Skin of body (tissue), 2 donors: Measurements from ENCODE around the gene TMEM259. TPM values are rescaled to one million over a fixed set of nuclear protein-coding genes. Genes with fewer than 3 reads are reported as not detected.

Source experiments
- DNase-seq: peaks from one replicate; lab custom pipeline; 2025; lab: John Stamatoyannopoulos, UW
- total RNA-seq: library from RNA; depleted of rRNA; stranded (reverse); fragments of >200 nt; gene quantifications from one replicate; pipeline ENCODE4 v1.2.3, GENCODE V29; 2014

TMEM259 gene
- 40.6 TPM for total RNA-seq

DNA sequence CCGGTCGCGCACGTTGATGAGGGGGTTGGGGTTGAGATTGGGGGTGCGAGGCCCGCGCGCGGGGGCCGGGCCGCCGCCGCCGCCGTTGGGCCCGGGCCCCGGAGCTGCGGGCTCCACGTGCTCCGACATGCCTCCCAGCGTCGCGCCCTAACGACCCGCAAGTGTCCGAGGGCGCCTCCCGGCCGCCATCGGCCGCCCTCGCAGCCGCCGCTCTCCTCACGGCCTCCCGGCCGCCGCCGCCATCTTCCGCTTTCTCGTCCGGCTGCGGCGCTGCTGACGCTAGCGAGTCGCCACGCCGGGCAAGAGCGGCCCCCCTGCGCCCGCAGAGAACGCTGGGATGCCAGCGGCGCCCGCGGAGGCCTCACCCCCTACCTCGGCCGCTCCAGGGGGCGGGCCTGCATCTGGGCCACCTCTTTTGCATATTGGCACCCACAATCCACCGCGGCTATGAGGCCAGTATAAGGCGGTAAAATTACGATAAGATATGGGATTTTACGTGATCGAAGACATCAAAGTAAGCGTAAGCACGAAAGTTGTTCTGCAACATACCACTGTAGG, at the start of gene TMEM259:
Gene TMEM259, minus strand, starts transcription at position 256 of the 558 bp plus-strand sequence. Its CDS starts 127 bp downstream, at position 129.
- peak; percentile 97 for DNase-seq

DNA sequence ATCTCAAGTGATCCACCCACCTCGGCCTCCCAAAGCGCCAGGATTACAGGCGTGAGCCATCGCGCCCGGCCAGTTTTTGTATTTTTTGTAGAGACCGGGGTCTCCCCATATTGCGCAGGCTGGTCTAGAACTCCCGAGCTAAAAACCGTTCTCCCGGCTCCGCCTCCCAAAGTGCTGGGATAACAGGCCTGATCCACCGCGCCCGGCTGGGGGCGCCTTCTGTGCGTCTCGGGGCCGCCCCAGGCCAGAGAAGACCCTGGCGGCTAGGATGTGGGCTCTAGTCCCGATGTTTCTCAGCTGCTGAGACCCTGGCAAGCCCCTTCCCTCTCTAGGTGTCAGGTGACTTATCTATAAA, 49.6 kb upstream of the TMEM259 start:
- DNase-seq = no peak

DNA sequence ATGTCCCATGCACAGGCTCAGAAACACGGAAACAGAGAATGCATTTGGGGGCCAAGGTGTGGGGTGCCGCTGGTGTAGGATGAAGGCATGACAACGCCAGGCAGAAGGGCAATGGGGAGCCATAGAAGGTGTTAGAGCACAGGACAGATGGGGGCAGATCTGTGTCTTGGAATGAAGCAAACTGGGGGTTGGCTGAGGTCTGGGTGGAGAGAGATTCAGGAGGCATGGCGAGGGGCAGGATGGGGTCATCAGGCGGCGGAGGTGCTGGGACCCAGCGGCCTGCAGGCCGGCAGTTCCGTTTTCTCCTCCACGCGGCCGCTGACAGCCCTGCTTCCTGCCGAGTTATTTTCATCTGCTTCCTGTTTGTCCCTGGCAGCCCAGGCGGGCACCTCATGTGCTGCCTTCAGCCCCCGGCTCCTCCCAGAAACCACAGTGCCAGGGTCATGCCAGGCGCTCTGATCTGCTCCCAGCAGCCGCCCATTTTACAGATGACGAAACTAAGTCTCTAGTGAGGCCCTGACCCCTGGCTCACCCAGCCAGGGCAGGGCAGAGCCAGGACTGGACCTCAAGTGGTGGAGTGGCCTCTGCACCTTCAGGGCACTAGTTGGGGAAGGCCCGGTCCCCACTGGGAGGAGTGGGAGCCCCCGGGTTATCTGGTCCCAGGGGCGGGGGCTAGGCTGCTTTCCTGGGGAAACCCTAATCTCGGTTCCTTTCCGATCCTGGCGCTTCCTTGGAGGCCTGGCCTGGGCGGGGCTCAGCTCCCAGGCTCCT, 48.3 kb upstream of the TMEM259 start:
- DNase-seq = no peak

DNA sequence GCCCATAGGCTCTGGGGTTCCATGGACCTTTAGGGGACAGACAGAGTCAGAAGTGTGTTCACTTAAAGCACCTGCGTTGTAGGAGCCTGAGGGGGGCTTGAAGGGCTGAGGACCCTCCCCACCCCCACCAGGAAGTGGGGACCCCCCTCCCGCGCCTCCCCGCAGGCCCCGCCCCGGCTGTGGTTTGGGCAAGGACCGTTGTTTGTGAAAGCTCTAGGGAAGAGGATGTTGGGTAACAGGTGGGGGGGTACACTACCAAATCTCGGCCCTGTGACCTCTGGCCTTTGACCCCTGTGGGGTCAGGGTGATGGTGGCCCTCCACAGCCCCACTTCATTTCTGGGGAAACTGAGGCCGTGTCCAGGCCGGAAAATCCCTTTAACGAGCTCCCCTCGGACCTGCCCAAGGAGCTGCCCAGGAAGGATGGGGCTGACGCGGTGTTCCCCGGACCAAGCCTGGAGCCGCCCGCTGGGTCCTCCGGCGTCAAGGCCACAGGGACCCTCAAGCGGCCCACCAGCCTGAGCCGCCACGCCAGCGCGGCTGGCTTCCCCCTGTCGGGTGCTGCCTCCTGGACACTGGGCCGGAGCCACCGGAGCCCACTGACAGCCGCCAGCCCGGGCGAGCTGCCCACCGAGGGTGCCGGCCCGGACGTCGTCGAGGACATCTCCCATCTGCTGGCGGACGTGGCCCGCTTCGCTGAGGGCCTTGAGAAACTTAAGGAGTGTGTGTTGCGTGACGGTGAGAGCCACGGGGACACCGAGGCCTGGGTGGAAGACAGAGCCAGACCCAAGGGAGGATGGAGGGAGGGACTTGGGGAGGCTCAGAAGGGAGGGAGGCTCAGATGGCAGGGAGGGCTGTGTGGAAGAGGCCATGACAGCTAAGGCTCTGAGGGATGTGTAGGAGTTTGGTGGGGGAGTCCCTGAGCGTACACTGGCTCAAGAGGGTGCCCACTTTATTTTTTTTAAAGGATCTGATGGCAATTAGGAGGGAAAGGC, 47.4 kb upstream of the TMEM259 start:
- DNase-seq = no peak

DNA sequence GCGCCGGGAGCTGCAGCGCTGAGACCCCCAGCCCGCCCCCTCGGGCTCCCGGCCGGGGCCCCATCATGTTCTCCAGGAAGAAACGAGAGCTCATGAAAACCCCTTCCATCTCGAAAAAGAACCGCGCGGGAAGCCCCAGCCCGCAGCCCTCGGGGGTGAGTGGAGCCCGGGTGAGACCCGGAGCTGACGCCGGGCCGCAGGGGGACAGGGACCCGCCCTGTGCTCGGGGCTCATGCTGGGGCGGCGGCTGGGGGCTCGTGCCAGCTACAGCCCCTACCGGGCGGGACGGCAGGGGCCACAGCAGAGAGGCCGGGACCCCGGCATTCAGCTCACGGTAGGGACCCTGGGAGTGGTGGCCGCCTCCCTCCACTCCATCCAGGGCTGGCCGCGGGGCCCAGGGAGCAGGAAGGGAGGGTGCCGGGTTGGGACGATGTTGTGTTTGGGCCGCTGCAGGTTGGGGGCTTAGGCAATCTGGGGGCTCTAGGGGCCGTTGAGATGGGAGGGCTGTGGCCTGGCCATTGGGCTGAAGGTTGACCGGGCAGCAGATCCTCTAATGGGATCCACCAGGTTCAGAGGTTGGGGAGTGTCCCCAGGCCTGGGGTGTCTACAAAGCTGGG, 46.5 kb upstream of the TMEM259 start:
- no peak for DNase-seq

DNA sequence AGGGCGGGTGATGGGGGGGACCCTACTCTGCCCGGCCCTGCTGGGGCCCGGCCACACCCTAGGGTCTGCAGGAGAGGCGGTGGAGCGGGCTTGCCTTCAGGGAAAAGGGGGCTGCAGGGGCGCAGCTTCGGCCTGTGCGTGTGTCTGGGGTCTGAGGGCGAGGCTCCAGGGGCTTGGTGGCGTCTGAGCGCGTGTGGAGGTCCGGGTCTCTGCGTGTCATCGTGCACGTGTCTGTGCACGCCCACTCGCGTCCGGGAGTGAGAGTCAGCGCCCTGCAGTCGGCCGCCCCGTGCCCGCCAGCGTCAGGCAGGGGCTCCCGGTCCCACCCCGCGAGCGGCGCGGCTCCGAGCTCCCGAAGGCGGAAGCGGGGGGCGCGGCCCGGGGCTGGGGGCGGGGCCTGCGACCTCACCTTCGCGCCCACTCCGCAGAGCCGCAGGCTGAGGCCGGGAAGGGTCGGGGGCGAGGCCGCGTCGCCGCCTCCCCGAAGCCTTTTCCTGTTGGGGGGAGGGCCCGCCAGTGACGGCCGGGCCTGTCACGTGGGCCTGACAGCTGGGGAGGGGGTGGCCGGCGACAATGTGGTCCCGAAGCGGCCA, 45.9 kb upstream of the TMEM259 start, which contains the start of gene ARHGAP45:
Gene ARHGAP45, plus strand, starts transcription at position 420 of the 593 bp plus-strand sequence. CDS start 239 bp downstream, outside the sequence.
- no peak for DNase-seq

DNA sequence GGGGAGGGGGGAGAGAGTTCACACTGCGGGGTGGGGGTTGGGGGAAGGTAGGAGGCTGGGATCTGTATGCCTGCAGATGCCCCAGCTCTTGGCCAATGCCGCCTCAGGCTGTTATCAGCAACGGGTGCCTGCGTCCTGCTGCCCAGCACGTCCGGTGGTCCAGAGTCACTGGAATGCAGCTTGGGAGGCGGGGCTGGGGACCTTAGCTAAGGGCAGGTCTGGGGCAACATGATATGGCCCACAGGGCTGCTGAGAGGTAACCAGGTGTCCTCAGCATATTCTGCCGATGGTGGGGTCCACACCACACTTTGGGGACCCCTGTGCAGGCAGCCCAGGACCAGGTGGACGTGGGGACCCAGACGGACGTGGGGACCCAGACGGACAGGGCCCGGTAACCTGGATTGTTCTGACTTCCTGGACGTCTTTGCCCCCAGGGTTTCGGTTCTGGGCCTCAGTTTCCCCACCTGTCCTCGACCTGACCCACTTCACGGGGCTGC, 45.4 kb upstream of the TMEM259 start:
- DNase-seq = no peak

DNA sequence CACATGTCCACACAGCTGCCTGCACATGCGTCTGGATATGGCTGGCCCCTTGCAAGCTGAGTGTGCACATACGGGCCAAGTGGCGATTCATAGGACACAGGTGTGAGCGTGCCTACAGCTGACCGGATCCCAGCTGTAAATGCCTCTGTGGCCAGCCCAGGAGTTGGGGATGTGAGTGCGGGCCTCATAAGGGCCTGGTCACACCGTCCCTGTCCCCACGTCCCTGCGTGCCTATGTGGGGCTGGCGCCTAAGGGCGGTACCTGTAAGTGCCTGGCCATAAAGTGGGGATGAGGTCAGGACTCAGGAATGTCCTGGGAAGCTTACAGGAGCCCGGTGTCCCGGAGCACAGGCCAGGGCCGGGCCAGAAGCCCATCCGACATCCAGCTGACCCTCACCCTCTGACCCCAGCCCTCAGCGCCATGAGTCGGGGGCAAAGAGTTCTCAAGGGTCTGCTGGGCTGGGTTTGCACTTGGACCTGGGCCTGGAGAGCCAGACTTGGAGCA, 44.7 kb upstream of the TMEM259 start:
- DNase-seq = no peak

DNA sequence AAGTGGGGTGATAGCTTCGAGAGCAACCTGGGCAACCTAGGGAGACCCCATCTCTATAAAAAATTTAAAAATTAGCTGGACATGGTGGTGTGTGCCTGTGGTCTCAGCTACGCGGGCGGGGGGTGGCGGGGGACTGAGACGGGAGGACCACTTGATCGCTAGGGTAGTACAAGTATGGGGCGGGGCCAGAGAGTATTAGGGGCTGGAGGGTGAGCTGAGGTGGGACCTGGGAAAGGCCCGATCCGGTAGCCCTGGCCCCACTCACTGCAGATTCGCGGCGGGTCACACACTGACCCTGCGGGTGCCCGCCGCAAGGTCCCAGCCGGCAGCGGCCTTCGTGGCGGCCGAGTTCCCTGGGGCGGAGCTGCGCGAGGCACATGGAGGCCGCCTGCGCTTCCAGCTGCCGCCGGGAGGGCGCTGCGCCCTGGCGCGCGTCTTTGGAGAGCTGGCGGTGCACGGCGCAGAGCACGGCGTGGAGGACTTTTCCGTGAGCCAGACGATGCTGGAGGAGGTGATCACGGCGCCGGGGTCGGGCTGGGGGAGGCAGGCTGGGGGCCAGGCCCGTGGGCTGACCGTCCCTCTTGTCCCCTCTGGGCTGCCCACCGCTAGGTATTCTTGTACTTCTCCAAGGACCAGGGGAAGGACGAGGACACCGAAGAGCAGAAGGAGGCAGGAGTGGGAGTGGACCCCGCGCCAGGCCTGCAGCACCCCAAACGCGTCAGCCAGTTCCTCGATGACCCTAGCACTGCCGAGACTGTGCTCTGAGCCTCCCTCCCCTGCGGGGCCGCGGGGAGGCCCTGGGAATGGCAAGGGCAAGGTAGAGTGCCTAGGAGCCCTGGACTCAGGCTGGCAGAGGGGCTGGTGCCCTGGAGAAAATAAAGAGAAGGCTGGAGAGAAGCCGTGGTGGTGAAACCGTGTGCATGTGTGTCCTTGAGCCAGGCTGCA, 44.0 kb upstream of the TMEM259 start:
- peak; percentile 15 for DNase-seq

DNA sequence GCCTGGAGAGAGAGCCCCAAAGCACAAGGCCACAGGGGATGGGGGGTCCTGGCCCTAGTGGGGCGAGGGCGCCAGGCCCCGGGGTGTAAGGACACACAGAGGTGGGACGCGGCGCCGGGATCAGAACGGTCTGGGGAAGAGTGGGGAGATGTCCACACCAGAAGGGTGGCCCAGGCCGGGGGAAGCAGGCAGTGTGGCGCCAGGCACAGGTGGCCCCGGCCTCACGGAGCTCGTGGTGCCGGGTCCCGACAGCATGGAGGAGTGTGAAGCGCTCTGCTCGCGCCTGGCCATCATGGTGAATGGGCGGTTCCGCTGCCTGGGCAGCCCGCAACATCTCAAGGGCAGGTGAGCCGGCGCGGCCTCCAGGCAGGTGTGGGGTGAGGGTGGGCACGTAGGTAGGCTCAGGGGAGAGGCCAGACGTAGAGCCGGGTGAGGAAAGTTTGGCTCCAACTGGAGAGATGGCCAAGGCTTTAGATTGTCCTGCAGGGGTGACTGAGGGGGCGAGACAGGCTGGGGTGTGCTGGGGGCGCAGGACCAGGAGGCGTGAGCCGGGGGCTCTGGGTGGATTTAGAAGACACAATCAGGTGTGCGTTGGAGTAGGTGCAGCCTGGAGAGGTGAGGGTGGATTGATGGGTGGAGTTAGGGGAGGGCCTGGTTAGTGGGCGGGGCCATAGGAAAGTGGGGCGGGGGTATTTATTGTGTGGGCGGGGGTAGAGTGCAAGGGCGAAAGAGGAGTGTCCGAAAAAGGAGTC, 43.2 kb upstream of the TMEM259 start:
- DNase-seq = no peak

DNA sequence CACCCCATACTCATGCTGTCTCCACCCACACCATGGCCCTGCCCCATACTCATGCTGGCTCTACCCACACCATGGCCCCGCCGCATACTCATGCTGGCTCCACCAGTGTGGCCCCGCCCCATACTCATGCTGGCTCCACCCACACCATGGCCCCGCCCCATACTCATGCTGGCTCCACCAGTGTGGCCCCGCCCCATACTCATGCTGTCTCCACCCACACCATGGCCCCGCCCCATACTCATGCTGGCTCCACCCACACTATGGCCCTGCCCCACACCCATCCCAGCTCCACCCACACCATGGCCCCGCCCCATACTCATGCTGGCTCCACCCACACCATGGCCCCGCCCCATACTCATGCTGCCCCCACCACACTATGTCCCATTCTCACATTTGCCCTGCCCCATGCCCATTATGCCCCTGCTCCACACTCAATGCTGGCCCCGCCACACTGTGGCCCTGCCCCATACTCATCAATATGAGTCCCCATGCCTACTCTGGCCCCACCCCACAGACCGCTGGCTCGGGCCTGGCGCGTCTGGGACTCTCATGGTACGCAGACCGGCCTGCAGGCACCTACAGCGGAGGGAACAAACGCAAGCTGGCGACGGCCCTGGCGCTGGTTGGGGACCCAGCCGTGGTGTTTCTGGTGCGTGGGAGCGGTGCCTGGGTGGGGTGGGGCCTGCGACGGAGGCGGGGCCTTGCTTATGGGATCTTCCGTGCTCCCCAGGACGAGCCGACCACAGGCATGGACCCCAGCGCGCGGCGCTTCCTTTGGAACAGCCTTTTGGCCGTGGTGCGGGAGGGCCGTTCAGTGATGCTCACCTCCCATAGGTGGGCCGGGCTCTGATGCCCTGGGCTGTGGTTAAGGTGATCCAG, 42.3 kb upstream of the TMEM259 start:
- no peak for DNase-seq

DNA sequence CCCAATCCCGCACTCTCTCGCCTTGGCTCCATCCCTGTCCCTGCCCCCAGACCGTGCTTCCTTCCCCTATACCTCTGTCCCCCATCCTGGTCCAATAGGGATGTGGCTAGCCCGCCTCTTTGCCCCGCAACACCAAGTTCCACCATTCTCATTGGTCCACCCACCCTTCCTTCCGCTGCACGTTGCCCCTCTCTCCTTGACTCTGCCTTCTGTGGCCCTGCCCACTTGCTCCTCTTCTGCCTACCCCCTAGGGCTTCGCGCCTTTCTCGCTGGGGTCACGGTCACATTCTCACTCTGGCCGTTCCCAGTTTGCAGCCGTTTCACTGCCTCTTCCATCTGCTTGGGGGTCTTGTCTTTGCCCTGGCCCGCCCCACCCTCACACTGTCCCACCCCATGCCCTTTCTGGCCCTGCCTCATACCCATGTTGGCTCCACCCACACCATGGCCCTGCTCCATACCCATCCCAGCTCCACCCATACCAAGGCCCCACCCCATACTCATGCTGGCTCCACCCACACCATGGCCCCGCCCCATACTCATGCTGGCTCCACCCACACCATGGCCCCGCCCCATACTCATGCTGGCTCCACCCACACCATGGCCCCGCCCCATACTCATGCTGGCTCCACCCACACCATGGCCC, 41.6 kb upstream of the TMEM259 start:
- no peak for DNase-seq

DNA sequence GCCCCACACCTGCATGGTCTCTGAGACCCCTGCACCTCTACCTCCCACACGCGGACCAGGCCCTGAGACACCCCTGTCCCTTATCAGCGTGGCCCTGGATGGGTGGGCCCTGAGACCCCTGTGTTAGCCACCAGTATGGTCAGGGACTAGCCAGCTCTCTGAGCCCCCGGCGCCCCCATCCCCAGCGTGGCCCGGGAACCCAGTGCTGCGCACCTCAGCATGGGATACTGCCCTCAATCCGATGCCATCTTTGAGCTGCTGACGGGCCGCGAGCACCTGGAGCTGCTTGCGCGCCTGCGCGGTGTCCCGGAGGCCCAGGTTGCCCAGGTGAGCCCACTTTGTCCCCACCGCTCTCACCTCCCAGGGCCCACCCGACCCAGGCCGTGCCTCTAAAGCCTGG, 41.1 kb upstream of the TMEM259 start:
- no peak for DNase-seq

DNA sequence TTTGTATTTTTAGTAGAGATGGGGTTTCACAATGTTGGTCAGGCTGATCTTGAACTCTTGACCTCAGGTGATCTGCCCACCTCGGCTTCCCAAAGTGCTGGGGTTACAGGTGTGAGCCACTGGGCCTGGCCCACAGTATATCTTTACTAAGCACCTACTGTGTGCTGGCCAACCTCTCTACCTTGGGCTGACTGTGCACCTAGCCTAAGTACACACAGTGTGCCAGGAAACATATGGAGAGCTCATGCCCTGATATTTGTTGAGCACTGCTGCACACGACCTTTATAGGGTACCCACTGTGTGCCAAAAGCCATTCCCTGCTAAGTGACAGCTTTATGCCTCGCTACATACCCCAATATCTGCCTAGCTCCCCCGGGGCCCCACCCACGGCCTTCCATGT, 39.8 kb upstream of the TMEM259 start:
- no peak for DNase-seq

DNA sequence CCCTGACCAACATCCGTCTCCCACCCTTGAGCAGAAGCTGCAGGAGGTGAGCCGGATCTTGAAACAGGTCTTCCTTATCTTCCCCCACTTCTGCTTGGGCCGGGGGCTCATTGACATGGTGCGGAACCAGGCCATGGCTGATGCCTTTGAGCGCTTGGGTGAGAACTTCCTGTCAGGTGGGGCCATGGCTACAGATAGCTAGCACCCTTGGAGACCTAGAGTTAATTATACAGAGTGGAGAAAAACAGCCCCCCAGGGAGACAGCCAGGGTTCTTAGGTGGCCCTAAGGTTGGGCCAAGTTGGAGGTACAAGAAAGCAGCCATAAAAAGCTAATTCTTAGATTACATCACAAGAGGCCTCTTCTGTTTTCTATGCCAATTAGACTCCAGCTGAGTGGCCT, 37.2 kb upstream of the TMEM259 start:
- DNase-seq = no peak

DNA sequence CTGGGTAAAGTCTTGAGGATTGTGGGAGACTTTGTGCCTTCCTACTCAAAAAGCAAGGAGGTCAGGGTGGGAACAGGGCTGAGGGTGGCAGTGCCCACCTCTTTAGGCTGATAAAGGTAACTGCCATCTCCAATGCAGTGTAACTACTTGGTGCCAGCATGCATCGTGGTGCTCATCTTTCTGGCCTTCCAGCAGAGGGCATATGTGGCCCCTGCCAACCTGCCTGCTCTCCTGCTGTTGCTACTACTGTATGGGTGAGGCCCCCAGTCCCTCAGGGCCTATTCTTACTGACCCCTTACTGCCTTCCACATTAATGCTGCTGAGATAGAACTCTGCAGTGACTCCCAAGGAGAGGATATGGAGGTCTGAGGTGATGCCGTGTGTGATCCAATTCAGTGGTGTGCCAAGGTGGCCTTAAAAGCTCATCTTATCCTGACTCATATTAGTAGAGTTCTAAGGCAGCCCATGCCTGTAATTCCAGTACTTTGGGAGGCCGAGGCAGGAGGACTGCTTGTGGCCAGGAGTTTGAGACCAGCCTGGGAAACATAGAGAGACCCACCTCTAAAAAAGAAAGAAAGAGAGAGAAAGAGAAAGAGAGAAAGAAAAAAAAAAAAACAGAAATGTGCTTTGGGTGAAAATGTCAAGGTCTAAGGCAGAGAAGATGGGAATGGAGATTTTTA, 36.4 kb upstream of the TMEM259 start:
- no peak for DNase-seq
